Left lobe of liver (tissue), 2 donors: ENCODE data around the gene LRP1B. TPM values are rescaled to one million over a fixed set of nuclear protein-coding genes. Genes with fewer than 3 reads are reported as not detected.

ENCODE experiments used
- ATAC-seq: fragments of 200-7000 bp; cut with Tn5 transposase; one replicate; pipeline ENCODE4 v1.9.1; 2020; ENCODE audit warnings: mild to moderate bottlenecking, moderate library complexity
- DNase-seq: peaks from one replicate; pipeline ENCODE4 v3.0.0-alpha.2; 2020; ENCODE audit warnings: low spot score
- total RNA-seq: library from RNA; stranded (reverse); gene quantifications from one replicate; pipeline ENCODE4 v1.2.1, GENCODE V29; 2021
- donor health status: DM: no; HTN: no; CAD: no; lungs with moderate emphysema.
- donor health status: DM: no; HTN: yes; CAD: no.

LRP1B gene
- total RNA-seq, 1 donor from 2014 or later = 0.25 TPM

DNA sequence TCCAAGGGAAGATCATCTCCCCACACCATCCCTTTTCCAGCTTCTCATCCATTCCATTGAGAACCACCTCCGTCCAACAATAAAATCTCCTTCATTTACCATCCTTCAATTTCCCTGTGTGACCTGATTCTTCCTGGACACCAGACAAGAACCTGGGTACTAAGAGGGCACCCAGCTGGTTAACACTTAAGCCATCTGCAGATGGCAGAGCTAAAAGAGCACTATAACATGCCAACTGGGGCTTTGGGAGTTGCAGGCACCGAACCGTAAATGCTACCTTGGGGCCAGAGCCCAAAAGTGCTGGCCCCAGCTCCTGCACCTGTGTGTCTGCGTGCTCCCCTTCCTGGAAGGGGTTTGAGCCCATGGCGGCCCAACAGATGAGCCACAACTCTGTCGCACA lies 655.0 kb downstream of the LRP1B start:
- ATAC-seq = no peak
- DNase-seq = no peak

DNA sequence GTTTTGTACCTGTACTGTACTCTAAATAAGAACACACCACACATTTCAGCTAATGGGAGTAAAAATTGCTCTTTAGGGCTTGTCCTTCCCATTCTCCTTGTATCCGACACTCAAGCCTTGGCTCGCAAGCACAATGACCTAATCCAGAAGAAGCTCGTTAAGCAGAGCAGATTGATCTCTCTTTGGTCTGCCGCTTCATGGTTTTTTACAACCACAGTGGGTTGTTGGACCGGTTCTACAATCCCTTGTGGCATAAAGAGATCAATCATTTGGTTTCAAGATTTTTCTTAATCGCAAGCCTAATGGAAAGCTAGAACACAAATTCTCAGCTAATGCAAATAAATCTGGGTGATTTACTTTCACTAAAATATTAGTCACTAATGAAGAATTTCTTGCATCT lies 662.1 kb downstream of the LRP1B start:
- ATAC-seq (no peak), DNase-seq (no peak)

DNA sequence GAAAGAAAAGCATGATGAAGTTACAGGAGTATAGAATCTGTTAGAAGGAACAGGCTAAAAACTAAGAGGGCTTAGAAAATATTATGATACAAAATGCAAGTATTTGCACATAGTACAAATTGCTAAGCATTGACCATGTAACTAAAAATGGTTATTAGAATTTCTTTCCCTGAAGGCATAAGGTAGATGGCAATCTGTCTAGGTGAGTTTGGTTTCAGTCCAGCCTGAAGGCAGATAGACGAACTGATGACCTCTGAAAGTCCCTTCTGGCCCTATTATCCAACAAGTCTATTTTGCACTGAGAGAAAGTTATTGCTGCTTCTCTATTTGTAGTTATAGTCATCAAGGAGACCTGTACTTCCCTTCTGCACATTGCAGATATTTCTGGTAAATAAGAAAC lies 663.5 kb downstream of the LRP1B start:
- ATAC-seq = no peak
- DNase-seq = no peak

DNA sequence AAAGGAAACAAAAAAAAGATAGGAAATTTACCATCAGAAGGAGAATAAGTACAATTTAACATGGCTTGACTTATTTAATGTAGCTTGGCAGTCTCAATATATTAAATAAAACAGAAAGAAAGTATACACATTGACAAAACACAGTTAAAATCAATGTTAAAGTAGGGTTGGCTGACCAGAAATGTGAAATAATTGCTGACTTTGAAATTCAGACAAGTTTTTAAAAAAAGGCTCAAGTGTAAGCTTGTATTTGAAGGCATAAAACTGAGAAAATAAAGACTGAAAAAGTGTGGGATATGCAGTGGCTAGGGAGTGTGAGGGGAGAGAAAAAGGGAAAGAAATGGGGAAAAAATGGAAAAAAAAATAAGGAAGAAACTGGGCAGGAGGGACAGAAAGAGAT lies 665.8 kb downstream of the LRP1B start:
- ATAC-seq = no peak
- no peak for DNase-seq

DNA sequence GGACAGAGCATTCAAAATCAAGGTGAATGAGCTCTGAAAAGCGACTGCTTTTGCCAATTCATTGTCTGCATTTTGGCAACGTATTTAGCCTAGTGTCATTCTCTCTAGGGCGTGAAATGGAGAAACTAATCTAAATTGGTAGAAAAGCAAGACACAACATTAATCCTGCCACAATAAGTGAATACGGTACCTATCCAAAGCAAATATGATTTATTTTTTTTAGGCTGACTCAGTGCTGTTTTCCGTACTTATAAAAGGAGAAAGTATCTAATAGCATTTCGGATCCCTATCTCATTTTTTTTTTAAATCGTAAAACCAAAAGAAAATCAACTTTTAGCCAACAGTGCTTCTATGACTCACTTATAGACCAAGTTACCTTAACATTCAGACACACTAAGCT lies 672.5 kb downstream of the LRP1B start:
- ATAC-seq = no peak
- no peak for DNase-seq

DNA sequence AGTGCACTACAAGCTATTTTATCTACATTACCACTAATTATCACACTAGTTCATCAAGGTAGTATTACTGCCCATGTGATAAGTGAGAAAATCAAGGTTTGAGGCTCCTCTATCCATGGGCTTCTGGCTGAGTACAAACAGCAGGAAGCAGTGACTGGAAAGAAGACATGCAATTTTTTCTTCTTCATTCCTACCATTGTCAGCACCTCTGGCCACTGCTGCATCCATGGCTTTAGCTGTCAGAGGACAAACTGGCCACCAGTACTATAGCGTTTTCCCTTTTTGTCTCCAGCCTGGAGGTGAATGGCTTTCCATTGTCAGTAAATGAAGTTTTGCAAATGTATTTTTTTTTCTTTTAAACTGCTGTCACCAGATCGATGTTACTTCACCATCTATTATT lies 674.9 kb downstream of the LRP1B start:
- DNase-seq = no peak
- no peak for ATAC-seq

DNA sequence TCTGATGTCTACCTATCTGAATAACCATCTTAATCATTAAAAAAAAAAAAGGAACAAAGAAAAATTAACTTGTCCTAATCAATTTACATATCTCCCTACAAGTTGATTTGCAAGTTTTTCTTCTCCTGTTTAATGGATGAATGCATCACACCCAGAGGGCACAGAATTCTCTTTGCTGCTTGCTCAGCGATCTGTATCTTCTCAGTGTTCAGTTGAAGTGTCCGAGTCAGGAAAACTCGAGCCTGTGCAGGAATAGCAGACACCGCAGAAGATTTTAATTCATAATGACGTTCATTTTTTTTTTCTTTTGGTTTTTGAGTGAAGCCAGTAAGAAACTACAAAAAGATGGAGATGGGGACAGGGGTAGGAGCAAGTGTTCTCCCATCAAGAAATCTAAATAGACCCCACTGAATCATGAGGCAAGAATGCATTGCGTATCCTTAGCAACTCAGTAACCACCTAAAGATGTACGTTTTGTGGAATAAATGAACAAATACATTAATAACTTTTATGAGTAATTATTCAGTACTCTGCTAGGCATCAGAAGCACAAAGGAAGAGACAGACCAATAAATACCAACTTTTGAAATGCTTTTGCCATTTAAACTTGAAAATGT lies 675.5 kb downstream of the LRP1B start:
- DNase-seq = no peak

DNA sequence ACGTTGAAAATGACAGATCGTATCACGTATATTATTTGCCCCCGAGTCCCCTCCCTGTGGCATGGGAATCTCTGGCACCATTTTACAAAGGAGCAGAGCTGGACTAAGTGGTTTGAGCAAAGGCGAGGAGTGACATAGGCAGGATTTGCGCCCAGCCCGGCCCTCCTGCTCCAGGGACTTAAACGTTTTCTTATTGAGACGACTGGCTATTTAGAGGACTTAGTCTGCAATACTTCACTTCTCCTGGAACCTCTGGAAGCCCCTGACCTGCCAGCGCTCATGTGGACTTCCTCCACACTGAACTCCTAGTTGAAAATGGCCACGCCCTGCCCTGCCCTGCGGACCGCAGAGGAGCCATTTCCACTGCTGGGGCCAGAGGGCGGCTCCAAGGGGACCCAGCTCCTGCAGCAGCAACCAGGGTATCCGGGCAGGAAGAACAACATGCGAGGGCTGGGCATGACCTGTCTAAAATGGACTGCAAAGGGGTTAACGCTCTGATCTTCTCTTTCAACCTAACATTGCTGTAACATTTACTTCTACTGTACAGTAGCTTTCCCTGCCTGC lies 690.7 kb downstream of the LRP1B start:
- DNase-seq = no peak
- no peak for ATAC-seq

More for the DNA sequence above, 675.5 kb downstream of the LRP1B start:
- no peak for ATAC-seq

DNA sequence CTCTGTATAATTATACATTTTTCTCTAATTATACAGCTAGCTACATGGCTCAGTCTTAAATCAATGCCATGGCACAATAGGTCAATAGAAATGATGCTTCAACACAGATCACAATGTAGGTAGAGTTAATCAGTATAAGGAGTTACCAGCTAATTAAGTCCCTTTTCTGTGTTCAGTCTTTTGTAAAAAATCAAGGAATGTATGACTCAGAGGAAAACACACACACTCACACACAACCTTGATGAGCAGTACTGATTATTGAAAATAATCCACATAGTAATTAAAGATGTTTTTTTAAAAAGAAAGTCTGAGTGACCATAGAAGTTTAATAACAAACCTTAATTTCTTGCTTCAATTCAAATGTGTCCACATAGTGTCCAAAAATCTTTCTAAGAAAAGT lies 691.3 kb downstream of the LRP1B start:
- no peak for DNase-seq
- ATAC-seq = no peak

DNA sequence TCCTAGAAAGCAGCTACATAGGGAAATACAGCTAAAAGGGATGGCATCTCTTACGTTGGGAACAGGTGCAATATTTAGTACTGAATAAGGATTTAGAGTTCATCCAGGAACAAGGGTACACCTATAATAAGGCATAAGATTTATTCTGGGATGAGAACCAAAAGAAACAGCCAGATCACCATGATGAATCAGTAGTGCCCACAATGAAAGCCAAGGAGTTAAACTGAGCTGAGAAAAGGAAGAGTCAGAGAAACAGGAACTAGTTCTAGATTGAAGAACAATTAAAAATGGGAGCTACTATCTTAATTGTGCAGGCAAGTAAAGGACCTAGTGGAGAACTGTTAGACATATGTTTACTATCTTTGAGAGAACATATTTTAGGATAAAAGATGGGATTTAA lies 692.3 kb downstream of the LRP1B start:
- ATAC-seq (no peak), DNase-seq (no peak)

DNA sequence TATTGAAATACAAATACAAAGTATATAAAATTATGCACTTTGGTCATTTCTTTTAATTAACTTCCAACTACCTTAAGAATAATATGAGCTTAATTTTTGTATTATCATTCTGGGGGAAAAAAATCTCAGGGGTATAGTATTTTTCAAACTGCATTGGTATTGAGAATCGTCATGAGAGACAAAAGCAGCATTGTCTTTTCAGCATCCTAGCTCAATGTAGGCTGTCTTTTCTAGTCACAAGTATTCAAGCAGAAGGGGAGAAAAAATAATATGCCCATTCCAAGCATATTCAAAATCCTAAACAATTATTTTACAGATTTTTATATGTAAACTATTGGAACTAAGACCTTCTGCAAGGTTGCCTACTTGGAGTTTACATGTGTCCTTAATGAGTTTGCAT lies 693.3 kb downstream of the LRP1B start:
- no peak for ATAC-seq
- DNase-seq = no peak

DNA sequence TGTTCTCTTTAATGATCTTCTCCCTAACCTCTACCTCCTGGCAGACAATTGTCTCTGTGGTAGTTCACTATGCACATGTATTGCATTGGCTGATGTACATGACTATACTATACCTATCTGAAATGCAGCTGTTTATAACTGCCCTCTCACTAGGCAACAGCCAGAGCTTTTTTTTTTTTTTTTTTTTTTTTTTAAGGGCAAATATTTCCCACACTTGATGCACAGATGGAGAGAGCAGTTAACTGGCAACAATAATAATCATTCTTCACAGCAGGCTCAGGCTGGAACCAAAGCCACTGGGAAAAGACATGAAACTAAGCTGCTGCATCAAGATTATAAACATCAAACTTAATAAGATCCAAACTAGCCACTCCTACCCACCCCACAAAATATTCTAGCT lies 707.7 kb downstream of the LRP1B start:
- DNase-seq = no peak
- no peak for ATAC-seq

DNA sequence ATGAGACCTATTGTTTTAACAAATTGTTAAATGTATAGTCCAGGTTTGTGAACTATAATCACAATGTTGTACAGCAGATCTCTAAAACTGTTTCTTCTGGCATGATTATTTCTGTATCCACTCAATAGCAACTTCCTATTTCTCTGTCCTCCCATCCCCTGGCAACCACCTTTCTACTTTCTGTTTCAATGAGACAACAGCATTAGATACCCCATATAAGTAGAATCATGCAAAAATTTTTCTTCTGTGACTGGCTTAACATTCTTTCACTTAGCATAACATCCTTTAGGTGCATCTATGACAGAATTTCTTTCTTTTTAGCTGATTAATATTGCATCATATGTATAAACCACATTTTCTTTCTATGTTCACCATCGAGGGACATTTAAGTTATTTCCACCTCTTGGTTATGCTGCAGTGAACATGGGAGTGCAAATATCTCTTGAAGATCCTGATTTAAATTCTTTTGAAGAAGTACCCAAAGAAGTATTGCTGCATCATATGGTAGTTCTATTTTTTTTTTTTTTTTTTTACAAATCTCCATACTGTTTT lies 713.5 kb downstream of the LRP1B start:
- DNase-seq (no peak), ATAC-seq (no peak)

DNA sequence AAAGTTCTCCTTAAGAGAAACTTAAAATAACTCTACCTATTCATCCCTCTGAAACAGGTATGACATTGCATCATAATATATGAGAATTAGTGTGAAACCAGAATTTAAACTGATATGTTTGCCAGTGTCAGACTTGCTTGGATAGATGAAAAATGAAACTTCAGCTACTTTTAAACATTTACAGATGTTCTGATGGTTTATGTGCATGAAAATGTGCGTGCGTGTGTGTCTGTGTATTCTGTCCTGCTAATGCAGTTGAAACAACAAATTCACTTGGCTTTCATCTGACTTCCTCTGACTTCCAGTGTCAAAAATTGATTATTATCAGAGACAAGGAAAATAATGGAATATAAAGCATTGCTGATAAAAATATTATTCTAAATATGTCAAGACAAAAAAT lies 719.4 kb downstream of the LRP1B start:
- DNase-seq (no peak), ATAC-seq (no peak)

DNA sequence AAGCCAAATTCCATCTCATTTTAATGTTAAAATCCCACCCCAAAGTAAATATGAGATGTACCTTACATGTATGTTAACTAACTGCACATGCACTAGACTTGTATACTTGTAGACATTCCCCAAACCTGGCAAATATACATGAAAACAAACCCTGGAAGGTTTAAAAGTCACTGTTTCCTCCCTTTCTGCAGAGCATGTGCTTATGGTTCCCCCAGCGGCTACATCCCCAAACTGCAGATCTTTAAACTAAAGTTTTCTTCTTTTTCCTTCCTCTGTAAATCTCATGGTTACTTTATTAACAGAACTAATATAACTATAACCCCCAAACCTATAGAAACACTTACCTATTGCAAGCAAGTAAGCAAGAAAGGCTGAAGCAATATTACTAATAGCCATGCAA lies 731.5 kb downstream of the LRP1B start:
- peak; percentile 71 for ATAC-seq
- no peak for DNase-seq

DNA sequence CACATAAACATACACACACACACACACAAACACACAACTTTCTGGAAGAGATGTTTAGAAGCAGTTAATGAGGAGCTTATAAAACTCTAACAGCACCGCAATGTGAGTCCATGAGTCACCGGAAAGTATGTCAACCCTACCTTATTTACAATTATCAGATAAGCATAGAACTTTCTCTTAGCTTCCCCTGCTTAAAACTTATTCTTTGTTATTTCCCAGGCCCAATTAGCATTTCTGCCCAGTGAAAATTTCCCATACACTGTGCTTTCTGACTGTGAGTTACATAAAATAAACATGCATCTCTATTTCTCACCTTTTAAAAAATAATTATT lies 737.6 kb downstream of the LRP1B start:
- DNase-seq = no peak

DNA sequence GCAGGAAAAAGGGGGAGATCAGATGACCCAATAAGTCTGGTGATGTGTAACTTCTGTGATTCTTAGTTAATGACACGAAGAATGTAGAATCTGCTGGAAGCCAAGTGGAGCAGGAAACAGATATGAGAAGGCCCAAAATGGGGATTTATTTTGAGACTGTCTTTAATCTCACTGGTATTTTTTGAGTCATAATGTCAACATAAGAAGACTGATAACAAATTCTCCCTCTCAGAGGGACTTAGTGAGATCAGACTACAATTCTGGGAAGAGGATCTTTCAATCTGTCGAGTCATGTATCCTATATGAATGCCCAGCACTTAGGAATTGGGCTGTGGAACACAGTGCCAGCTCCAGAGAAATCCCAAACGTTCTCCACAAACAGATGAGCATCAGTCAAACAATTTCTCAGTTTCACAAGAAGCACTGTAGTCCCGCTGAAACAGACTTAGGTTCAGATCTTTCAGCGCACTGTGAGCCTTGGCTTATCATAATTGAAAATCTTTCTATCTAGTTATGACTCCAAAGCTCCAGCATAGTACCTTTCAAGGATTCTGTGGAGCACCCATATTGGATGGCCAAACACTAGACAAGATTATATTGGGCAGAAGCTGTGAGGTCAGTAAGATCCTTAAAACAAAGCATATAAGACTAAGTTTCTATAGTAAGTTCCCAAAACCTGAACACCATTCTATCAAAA lies 738.2 kb downstream of the LRP1B start:
- no peak for ATAC-seq
- DNase-seq = no peak

More for the DNA sequence above, 737.6 kb downstream of the LRP1B start:
- ATAC-seq = no peak

DNA sequence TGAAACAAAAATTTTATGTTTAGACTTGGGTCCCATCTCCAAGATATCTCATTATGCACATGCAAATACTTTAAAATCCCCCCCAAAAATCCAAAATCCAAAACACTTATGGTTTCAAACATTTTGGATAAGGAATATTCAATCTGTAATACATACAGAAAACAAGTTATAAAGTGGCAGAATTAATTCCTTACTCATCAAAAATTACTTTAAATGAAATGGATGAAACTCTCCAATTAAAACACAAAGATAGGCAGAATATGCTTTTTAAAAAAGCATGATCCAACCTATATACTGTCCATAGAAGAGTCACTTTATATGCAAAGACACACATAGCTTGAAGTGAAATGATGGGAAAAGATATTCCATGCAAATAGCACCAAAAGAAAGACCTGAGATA lies 744.6 kb downstream of the LRP1B start:
- DNase-seq = no peak
- no peak for ATAC-seq

DNA sequence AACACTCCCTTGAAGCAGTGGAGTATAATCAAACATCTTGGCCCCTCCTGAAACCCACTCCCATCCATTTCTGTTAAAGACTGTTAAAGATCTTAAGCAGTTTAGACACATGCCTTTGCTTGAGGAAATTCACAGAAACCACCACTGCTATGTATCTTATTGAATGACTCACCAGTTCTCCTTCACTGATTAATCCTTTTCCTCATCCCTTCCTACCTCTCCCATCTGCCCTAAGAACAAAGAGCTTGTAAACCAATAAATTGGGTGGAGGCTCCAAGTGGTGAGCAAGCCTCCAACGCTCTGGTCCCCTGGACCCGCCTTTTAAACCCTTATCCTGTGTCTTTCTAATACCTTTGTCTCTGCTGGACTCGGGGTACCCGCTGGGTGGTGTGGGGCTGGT lies 746.1 kb downstream of the LRP1B start:
- DNase-seq (no peak), ATAC-seq (no peak)

DNA sequence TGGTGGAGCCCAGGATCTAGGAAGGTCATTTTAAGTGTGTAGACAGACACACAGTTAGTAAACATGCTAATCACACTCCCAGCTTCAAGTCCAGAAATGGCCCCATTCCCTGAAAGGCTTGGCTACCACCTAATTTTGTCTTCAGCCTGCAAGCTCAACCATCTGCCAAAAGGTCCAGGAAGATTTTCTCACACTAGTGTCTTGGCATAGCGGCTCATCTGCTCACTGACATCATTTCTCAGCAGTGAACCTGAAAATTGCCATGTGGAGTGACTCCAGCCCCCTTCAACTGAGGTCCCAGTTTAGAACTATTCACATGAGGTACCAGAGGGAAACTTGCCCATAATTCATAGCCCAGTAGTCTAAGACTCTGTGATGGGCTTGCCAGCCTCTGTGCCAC lies 748.9 kb downstream of the LRP1B start:
- ATAC-seq (no peak), DNase-seq (no peak)

DNA sequence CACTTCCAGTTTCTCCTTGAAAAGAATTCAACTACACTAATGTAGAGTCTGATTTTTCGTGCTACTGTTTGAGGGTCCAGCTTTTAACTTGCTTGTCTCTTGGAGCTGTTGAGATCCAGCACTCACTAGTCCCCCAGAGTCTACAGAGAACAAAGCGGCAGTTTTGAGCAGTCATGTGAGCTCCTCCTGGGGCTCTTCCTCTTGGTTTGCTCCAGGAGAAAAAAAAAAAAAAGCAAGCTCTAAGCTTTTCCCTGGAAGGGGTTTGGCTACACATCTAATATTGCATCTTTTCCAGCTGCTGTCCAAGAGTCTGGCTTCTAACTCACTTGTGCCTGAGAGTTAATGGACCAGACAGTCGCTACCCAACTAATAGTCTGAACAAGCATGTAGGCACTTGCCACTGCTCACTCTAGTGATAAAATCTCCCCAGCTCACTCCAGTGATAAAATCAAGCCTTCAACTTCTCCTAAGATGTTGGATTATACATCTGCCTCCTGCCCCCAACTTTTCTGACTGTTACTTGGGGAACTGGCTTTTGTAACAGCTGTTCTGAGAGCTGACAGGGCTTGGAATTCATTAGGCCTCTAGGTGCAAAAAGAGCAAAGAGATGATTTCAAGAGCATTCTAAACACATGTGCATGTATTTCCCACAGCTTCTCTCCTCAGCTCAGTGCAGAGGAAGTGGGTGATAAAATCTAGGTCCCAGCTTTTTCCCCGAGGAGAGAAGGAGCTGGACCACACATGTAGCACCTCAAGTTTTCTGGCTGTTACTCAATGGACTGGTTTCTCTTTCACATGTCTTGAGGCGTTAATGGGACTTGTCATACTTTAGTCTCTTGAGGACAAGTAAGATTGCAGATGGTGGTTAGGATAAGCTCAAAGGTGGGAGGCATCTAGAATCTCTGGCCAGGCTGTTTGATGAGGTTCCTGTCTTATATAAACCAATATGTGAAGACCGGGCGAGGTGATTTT lies 750.5 kb downstream of the LRP1B start:
- ATAC-seq = no peak
- DNase-seq = no peak
